GM12801 (cell line): Measurements from ENCODE around the gene DCHS1.

ENCODE experiments used
- TF ChIP-seq, protein P1 (sequence below): IDR thresholded peaks from one replicate; pipeline ENCODE4 v1.5.1; 2011; ENCODE audit warnings: control low read depth; ENCODE audit not compliant: insufficient read length; ENCODE audit errors: extremely low read depth

Gene DCHS1

GRCh38 chr11:6686006-6686405, 30.4 kb upstream of the DCHS1 start:
- TF ChIP-seq, protein P1, sequence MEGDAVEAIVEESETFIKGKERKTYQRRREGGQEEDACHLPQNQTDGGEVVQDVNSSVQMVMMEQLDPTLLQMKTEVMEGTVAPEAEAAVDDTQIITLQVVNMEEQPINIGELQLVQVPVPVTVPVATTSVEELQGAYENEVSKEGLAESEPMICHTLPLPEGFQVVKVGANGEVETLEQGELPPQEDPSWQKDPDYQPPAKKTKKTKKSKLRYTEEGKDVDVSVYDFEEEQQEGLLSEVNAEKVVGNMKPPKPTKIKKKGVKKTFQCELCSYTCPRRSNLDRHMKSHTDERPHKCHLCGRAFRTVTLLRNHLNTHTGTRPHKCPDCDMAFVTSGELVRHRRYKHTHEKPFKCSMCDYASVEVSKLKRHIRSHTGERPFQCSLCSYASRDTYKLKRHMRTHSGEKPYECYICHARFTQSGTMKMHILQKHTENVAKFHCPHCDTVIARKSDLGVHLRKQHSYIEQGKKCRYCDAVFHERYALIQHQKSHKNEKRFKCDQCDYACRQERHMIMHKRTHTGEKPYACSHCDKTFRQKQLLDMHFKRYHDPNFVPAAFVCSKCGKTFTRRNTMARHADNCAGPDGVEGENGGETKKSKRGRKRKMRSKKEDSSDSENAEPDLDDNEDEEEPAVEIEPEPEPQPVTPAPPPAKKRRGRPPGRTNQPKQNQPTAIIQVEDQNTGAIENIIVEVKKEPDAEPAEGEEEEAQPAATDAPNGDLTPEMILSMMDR: no peak

DNA sequence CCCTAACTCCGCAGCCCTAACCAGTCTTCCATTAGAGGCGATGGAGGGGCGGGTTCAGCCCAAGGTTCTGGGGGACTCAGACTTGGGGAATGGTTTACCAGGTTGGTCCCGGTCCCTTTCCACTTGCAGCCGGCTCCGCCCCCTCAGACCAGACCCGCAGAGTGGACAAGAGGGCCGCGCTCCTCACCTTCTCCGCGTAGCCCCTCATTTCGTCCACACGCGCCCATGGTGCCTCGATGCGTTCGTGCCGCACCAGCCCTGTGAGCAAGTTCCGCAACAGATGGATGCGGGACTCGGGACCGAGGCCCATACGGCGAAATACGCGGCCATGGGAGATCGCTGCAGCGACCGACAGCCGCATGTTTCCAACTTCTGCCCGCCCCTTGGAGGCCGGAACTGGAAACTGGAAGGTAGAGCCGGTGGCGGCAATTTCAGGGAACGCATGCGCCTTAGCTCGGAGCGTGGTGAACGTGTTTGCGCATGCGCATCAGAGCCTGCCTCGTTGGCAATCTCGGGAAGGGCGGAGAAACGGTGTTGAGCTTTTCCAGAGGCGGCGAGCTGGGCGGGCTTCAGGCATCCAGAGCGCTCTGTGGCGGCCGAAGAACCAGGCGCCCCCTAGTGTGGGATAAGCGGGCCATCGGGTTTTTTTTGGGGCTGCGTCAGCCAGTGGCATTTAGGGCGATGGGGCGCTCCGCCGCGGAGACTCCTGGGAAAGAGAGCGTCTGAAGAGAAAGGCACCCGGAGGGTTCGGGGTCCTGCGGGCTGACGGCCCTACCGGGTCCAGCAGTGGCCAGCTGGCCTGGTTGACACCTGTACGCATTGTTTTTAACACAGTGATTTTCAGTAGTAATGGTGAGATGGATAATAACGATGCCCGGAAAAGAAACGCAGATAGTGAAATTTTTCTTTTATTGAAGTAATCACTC, 27.6 kb upstream of the DCHS1 start, which contains the start of gene MRPL17:
Gene MRPL17, minus strand, starts transcription at position 405 of the 926 bp plus-strand sequence. Its CDS starts 44 bp downstream, at position 361.
- TF ChIP-seq, protein P1: no peak

DNA sequence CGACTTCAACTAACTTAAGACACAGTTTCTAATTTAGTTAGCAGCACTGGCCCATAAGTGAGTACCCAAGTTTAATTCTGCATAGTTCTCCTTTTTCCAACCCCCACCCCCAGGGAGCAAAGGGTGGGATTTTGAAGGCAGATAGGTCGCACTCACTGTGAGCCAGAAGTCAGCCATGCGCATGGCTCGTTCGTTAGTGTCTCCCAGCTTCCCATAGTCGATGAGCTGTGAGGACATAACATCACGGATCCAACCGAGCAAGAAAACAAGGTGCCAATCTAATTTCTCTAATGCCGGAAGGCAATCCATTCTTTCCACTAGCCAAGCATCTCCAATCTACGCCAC, 27.0 kb upstream of the DCHS1 start:
- TF ChIP-seq, protein P1: no peak

DNA sequence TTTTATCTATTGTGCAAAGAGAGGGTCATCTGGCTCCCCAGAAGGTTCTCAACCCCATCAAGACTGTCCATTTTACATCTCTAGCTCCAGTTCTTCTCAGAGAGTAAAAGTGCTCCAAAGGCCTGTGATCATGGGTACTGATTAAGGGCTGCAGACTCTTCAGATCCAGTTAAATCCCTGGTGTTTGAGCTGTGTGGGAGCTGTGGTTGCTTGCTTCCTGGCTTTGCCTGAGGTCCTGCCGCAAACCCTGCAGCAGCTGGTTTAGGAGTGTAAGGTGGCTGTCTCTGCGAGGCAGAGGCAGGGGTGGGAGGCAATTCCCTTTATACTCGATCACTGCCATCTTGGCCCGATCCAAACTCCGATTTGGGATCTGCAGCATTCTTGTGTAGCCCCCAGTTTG, 26.3 kb upstream of the DCHS1 start:
- TF ChIP-seq, protein P1: no peak

DNA sequence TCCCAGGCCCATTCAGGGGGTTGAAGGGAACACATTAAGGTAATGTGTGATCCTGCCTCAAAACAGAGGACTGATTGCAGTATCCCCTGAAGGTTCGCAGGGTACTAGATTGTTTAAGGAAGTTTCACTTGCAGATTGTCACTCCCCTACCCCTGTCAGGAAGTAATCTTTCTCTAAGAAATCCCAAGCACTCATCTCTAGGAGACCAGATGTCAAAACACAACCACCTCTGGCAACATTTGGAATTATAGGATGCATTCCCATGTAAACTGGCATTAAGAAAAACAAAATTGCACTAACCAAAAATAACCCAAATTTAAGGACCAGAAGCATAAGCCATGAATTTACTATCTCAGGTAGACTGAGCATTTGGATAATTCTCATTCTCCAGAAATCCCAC, 25.9 kb upstream of the DCHS1 start:
- TF ChIP-seq, protein P1: no peak

DNA sequence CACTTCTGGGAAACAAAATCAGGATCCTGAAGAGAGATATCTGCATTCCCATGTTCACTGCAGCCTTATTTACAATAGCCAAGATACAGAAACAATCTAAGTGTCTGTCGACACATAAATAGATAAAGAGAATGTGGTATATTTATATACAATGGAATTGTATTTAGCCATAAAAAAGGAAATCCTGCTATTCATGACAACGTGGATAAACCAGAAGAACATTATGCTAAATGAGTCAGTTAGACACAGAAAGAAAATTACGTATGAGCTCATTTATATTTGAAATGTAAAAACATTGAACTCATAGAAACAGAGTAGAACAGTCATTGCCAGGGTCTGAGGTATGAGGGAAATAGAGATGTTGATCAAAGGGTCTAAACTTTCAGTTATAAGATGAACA, 21.4 kb upstream of the DCHS1 start:
- TF ChIP-seq, protein P1: no peak

DNA sequence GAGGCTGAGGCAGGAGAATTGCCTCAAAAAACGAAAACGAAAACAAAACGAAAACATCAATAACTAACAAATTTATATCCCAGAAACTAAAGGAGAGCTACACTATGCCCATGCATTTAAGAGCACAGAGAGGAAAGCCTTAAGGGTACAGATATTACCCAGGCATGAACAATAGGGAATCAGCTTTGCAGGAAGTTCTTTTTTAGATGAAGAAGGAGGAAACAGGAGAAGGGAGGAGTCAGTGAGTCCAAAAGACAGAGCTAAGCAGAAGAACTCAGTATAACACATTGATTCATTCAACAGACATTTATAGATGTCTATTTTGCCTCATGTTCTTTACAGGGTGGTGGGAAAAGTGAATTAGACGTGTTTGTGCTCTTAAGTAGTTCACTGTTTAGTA, 19.3 kb upstream of the DCHS1 start:
- TF ChIP-seq, protein P1: no peak
